ENCODE data around the gene C16orf74. TPM values are rescaled to one million over a fixed set of nuclear protein-coding genes. Genes with fewer than 3 reads are reported as not detected.

The C16orf74 gene
- total and polyA plus RNA-seq, 2 of the 13 experiments (the other 11 are each of a cell fraction or from before 2014, with no cell fraction given), result 0.13 to 0.29 TPM

GRCh38 chr16:85799497-85800320 is 48.8 kb upstream of the C16orf74 start, which contains the start of the genes COX4I1 and EMC8 (continued):
- TF ChIP-seq FUBP1 (CRISPR knock-in tag; IDR thresholded peaks at IDR 0.05; ENCODE audit: borderline replicate concordance) (no peak), ZNF431 (CRISPR knock-in tag; IDR thresholded peaks at IDR 0.05; ENCODE audit: borderline replicate concordance, low read depth) (peak; percentile 50; the same call in 1 of the 2 replicates), ATF7 (IDR thresholded peaks at IDR 0.05) (peak; percentile 88), ATF7 (CRISPR knock-in tag; IDR thresholded peaks at IDR 0.05) (0 out of 2 replicates have a peak, but pooled peaks have one; percentile 60), ZBTB8A (CRISPR knock-in tag; IDR thresholded peaks at IDR 0.05; ENCODE audit: borderline replicate concordance, low read depth) (no peak), NONO (IDR thresholded peaks at IDR 0.05) (no peak), NONO (CRISPR knock-in tag; conservative IDR thresholded peaks at IDR 0.05) (peak; percentile 96), NCOA1 (CRISPR knock-in tag; IDR thresholded peaks at IDR 0.05) (0 out of 2 replicates have a peak, but pooled peaks have one; percentile 83), ZNF280D (CRISPR knock-in tag; IDR thresholded peaks at IDR 0.05) (peak; percentile 31; the same call in 1 of the 2 replicates), ZNF225 (CRISPR knock-in tag; IDR thresholded peaks at IDR 0.05) (peak; percentile 89; the same call in 1 of the 2 replicates), ZNF772 (CRISPR knock-in tag; IDR thresholded peaks at IDR 0.05) (peak; percentile 72; the same call in 1 of the 2 replicates), TBP (CRISPR knock-in tag; IDR thresholded peaks at IDR 0.05) (0 out of 2 replicates have a peak, but pooled peaks have one; percentile 63), ZBTB26 (CRISPR knock-in tag; IDR thresholded peaks at IDR 0.05; ENCODE audit: borderline replicate concordance) (0 out of 2 replicates have a peak, but pooled peaks have one; percentile 23), ONECUT2 (CRISPR knock-in tag; IDR thresholded peaks at IDR 0.05) (peak; percentile 48; the same call in 1 of the 2 replicates), KAT7 (CRISPR knock-in tag; IDR thresholded peaks at IDR 0.05; ENCODE audit: borderline replicate concordance) (peak; percentile 95), JARID2 (CRISPR knock-in tag; IDR thresholded peaks at IDR 0.05; ENCODE audit: insufficient replicate concordance) (no peak), KLF6 (CRISPR knock-in tag; IDR thresholded peaks at IDR 0.05) (0 out of 2 replicates have a peak, but pooled peaks have one; percentile 47), GABPA (IDR thresholded peaks at IDR 0.05; ENCODE audit: low read depth, low read length) (peak; percentile 88), GABPA (CRISPR knock-in tag; IDR thresholded peaks at IDR 0.05; ENCODE audit: low read depth) (peak; percentile 92), ELK4 (CRISPR knock-in tag; IDR thresholded peaks at IDR 0.05; ENCODE audit: borderline replicate concordance) (peak; percentile 58; the same call in 1 of the 2 replicates), RFX3 (CRISPR knock-in tag; IDR thresholded peaks at IDR 0.05) (peak; percentile 45; the same call in 1 of the 2 replicates), POGZ (CRISPR knock-in tag; IDR thresholded peaks at IDR 0.05) (peak; percentile 70)
